H1 (cell line): Measurements from ENCODE around the gene WRAP73. TPM values are rescaled to one million over a fixed set of nuclear protein-coding genes. Genes with fewer than 3 reads are reported as not detected.
A peak's percentile ranks its signal among the peaks of the same experiment; 100 is the strongest.

Source experiments
- GABPA ChIP-seq: IDR thresholded peaks from 2 replicates; pipeline ENCODE4 v1.6.1; 2011; ENCODE audit warnings: mild to moderate bottlenecking, low read length, moderate library complexity, borderline replicate concordance; ENCODE audit not compliant: insufficient read depth
- JUND ChIP-seq: IDR thresholded peaks from 2 replicates; pipeline ENCODE4 v1.6.1; 2011; ENCODE audit warnings: mild to moderate bottlenecking, improper control_type of control experiment, low read length
- RAD21 ChIP-seq, 2 experiments: IDR thresholded peaks in 1 of 2; conservative IDR thresholded peaks in 1 of 2; 2 replicates each; pipeline ENCODE4 v1.6.1; 2011; ENCODE audit warnings: low read depth in 2 of 2, low read length in 2 of 2, improper control_type of control experiment in 1 of 2, inconsistent platforms in 1 of 2, mild to moderate bottlenecking in 1 of 2, moderate library complexity in 1 of 2
- RXRA ChIP-seq: IDR thresholded peaks from 2 replicates; pipeline ENCODE4 v1.6.1; 2011; ENCODE audit warnings: low read depth, mild to moderate bottlenecking, low read length, moderate library complexity; ENCODE audit not compliant: insufficient read depth
- SRF ChIP-seq: IDR thresholded peaks from 2 replicates; pipeline ENCODE4 v1.6.1; 2011; ENCODE audit warnings: mild to moderate bottlenecking, low read depth, low read length, moderate library complexity
- polyA plus RNA-seq, 7 experiments: library from polyadenylated mRNA; depleted of rRNA in 3 of 7; stranded (reverse) in 5 of 7; unstranded in 2 of 7; fragments of >200 nt in 5 of 7; fragments of 200-250 nt in 2 of 7; gene quantifications; 1 replicate in 5 of 7; 2 replicates in 1 of 7; 4 replicates in 1 of 7; pipeline versions ENCODE4 v1.2.1 to v1.2.3, GENCODE V29; 2011 to 2013; ENCODE audit warnings: missing spikeins in 2 of 7, mixed read lengths in 2 of 7
- total RNA-seq: library from RNA; stranded (reverse); fragmentation: NEBNext Ultra II Directional; extraction: Animal tissue kit (Norgen Biotek cat#: 25700); gene quantifications from 2 replicates; pipeline ENCODE4 v1.2.1, GENCODE V29; 2021
- TF ChIP-seq, protein P1 (sequence below): fragments of 300-600 bp; sonication (generic); IDR thresholded peaks from 2 replicates; pipeline ENCODE4 v1.7.1; 2012; ENCODE audit warnings: low read length, moderate library complexity, mild to moderate bottlenecking, inconsistent platforms; ENCODE audit not compliant: insufficient replicate concordance
- TF ChIP-seq, protein P2 (sequence below), 3 experiments: IDR thresholded peaks; 1 replicate in 2 of 3; 2 replicates in 1 of 3; pipeline versions ENCODE4 v1.5.1 to v1.6.1; 2011; ENCODE audit warnings: low read length in 3 of 3, mild to moderate bottlenecking in 3 of 3, inconsistent platforms in 2 of 3, low read depth in 1 of 3, moderate library complexity in 1 of 3; ENCODE audit not compliant: insufficient read depth in 1 of 3; ENCODE audit errors: control extremely low read depth in 1 of 3

The WRAP73 gene
- total and polyA plus RNA-seq, 2 of the 8 experiments (the other 6 are each of a cell fraction or from before 2014, with no cell fraction given) = 30.3 to 50.7 TPM

DNA sequence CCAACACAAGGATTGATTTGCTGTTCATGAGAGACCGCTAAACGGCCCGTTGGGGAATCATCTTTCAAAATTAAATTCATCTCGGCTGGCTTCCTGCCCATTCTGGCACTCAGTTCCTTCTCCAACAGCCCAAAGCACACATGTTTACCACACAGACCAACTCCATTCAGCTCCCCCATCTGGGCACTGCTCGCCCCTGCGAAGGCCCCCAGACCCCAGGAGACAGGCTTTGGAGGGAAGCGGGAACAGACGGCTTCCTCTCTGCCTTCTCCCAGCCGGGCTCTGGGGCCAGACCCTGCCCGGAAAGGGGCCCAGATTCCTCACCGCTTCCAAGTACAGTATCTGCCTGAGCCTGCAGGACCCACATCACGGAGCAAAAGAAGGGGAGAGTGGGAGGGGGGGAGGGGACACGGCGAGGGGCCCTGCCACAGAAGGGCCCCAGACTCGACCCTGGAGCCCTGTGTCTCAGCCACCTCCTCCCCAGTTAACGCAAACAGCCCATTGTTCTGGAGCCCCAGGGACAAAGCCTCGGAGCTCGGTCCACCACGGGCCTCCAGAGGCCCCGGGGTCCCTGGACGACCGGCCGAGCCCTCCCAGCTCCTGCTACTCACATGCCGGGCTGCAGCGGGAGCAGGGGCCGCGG lies 39.3 kb downstream of the WRAP73 start (continued):
- TF ChIP-seq, protein P1, sequence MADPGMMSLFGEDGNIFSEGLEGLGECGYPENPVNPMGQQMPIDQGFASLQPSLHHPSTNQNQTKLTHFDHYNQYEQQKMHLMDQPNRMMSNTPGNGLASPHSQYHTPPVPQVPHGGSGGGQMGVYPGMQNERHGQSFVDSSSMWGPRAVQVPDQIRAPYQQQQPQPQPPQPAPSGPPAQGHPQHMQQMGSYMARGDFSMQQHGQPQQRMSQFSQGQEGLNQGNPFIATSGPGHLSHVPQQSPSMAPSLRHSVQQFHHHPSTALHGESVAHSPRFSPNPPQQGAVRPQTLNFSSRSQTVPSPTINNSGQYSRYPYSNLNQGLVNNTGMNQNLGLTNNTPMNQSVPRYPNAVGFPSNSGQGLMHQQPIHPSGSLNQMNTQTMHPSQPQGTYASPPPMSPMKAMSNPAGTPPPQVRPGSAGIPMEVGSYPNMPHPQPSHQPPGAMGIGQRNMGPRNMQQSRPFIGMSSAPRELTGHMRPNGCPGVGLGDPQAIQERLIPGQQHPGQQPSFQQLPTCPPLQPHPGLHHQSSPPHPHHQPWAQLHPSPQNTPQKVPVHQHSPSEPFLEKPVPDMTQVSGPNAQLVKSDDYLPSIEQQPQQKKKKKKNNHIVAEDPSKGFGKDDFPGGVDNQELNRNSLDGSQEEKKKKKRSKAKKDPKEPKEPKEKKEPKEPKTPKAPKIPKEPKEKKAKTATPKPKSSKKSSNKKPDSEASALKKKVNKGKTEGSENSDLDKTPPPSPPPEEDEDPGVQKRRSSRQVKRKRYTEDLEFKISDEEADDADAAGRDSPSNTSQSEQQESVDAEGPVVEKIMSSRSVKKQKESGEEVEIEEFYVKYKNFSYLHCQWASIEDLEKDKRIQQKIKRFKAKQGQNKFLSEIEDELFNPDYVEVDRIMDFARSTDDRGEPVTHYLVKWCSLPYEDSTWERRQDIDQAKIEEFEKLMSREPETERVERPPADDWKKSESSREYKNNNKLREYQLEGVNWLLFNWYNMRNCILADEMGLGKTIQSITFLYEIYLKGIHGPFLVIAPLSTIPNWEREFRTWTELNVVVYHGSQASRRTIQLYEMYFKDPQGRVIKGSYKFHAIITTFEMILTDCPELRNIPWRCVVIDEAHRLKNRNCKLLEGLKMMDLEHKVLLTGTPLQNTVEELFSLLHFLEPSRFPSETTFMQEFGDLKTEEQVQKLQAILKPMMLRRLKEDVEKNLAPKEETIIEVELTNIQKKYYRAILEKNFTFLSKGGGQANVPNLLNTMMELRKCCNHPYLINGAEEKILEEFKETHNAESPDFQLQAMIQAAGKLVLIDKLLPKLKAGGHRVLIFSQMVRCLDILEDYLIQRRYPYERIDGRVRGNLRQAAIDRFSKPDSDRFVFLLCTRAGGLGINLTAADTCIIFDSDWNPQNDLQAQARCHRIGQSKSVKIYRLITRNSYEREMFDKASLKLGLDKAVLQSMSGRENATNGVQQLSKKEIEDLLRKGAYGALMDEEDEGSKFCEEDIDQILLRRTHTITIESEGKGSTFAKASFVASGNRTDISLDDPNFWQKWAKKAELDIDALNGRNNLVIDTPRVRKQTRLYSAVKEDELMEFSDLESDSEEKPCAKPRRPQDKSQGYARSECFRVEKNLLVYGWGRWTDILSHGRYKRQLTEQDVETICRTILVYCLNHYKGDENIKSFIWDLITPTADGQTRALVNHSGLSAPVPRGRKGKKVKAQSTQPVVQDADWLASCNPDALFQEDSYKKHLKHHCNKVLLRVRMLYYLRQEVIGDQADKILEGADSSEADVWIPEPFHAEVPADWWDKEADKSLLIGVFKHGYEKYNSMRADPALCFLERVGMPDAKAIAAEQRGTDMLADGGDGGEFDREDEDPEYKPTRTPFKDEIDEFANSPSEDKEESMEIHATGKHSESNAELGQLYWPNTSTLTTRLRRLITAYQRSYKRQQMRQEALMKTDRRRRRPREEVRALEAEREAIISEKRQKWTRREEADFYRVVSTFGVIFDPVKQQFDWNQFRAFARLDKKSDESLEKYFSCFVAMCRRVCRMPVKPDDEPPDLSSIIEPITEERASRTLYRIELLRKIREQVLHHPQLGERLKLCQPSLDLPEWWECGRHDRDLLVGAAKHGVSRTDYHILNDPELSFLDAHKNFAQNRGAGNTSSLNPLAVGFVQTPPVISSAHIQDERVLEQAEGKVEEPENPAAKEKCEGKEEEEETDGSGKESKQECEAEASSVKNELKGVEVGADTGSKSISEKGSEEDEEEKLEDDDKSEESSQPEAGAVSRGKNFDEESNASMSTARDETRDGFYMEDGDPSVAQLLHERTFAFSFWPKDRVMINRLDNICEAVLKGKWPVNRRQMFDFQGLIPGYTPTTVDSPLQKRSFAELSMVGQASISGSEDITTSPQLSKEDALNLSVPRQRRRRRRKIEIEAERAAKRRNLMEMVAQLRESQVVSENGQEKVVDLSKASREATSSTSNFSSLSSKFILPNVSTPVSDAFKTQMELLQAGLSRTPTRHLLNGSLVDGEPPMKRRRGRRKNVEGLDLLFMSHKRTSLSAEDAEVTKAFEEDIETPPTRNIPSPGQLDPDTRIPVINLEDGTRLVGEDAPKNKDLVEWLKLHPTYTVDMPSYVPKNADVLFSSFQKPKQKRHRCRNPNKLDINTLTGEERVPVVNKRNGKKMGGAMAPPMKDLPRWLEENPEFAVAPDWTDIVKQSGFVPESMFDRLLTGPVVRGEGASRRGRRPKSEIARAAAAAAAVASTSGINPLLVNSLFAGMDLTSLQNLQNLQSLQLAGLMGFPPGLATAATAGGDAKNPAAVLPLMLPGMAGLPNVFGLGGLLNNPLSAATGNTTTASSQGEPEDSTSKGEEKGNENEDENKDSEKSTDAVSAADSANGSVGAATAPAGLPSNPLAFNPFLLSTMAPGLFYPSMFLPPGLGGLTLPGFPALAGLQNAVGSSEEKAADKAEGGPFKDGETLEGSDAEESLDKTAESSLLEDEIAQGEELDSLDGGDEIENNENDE = no peak
- TF ChIP-seq RAD21 (IDR thresholded peaks at IDR 0.05 in 1 of 2, conservative IDR thresholded peaks at IDR 0.05 in 1 of 2; ENCODE audit: low read depth in 2 of 2, low read length in 2 of 2) (no peak), RXRA (no peak), SRF (no peak), JUND (no peak), GABPA (0 out of 2 replicates have a peak, but pooled peaks have one; percentile 21)
- TF ChIP-seq, protein P2, sequence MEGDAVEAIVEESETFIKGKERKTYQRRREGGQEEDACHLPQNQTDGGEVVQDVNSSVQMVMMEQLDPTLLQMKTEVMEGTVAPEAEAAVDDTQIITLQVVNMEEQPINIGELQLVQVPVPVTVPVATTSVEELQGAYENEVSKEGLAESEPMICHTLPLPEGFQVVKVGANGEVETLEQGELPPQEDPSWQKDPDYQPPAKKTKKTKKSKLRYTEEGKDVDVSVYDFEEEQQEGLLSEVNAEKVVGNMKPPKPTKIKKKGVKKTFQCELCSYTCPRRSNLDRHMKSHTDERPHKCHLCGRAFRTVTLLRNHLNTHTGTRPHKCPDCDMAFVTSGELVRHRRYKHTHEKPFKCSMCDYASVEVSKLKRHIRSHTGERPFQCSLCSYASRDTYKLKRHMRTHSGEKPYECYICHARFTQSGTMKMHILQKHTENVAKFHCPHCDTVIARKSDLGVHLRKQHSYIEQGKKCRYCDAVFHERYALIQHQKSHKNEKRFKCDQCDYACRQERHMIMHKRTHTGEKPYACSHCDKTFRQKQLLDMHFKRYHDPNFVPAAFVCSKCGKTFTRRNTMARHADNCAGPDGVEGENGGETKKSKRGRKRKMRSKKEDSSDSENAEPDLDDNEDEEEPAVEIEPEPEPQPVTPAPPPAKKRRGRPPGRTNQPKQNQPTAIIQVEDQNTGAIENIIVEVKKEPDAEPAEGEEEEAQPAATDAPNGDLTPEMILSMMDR (IDR thresholded peaks at IDR 0.05; ENCODE audit: control extremely low read depth in 1 of 3, insufficient read depth in 1 of 3, low read depth in 1 of 3, low read length in 3 of 3) = peak in 2 of 3 experiments; percentile 11 to 17; a peak in 2 of 4 replicates
